ENCODE results near the gene MRPS18C.
"Not testable (repeated sequence)": the region's sequence is repeated elsewhere in the genome, so short reads cannot be mapped to it uniquely, and the experiment has no call there.

Gene MRPS18C

DNA sequence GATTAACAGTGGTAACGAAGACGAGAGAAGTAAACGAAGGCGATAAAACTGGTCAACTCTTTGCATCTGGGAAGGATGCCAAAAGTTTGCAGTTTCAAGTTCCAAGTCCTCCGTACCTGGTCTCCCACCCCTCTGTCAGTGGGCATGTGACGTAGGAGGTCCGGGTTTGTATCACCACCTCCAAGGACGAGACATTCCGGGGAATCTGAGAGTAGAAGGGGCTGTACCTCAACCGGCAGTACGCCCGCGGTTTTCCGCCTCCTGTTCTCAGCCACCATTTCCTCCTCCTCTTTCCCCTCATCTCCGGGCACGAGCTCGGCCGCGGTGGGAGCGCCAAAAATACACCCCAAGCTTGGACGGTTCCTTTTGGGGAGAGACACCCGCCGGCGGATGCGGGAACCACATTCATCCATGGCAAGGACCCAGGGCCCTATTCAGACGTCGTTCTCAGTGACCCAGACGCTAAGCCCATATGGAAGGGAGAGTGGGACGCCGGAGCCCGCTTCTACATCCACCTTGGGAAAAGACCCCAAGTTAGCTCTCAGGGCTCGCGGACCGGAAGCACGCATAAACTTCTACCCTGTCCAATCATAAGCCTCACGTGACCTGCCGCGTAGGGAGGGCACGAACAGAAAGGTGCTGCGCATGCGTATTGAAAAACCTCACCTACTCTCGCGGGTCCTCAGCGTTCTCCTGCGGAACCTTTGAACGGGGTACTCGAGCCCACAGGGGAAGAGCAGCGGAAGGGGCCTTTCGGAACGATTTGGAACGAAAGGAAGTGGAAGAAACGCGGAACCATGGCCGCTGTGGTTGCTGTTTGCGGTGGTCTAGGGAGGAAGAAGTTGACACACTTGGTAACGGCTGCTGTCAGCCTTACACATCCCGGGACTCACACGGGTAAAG lies at the start of gene MRPS18C, which contains the start of gene HELQ:
Gene MRPS18C, plus strand, starts transcription at position 778 of the 903 bp plus-strand sequence. Its CDS starts 20 bp downstream, at position 798.
Gene HELQ, minus strand, starts transcription at position 543 of the 903 bp plus-strand sequence. Its CDS starts 130 bp downstream, at position 413.
- peak; percentile 96 for DNase-seq

DNA sequence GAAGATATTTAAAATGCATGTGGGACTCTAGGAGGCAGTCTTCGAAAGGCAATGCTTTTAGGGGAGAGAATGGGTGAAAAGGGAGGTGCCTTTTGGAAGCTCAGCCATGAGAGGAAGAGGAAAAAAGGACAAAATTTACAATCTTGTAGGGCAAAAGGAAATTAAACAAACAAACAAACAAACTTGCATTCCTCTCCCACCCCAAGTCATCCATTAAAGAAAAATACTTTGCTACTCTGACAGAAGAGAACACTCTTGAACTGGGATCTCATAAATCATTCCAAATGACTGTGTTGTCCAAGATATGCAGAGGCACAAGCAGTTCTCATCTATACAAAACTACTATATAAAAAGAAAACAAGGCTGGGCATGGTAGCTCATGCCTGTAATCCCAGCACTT lies 47.0 kb upstream of the MRPS18C start:
- DNase-seq, result no peak

DNA sequence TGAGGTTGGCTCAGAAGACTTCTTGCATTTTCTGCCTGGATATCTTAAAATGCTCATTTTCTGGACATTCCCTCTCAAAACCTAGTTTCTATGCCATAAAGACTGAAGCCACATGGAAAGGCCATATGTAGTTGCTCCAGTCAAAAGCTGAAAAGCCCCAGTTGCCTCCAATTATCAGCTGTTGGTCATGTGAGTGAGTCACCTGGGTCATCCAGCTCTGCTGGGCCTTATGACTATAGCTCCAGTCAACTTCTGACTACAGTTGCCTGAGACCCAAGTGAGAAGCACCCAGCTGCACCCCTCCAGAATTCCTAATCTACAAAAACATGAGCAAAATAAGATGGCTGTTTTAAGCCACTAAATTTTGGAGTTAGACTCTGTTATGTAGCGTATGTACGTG lies 42.2 kb upstream of the MRPS18C start:
- no peak for DNase-seq

DNA sequence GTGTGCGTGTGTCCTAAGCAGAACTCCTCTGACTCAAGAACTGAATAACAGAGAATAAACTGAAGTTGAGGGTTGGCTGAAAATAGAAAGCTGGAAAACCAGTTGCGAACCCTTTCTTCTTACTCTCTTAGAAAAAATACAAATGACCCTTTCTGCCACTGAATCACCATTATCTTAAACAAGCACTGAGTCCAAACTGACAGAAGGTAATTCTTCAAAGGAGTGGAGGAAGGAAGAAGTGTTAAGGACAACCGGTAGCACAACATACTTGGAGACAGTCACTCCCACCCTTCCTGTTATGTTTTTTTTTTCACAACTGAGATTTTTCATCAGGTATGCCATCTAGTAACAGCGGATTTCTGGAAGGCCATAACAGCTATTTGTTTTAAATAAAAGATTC lies 38.3 kb upstream of the MRPS18C start:
- no peak for DNase-seq

DNA sequence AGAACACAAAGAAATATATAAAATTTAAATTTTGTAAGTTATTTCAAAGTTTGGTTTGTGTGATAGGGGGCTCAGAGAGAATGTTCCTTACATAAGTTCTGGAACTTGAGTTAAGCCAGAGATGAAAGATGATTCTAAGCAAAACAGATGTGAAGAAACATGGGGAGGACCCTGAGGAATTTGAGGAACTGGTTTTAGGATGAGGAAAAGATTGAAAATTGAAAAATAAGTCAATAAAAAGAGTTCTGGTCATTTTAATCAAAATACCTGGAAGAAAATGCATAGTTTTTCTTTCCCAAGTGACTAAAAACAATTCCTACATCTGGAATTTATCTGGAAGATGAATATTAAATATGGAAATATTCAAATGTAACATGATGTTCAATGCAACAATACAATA lies 37.6 kb upstream of the MRPS18C start:
- no peak for DNase-seq

DNA sequence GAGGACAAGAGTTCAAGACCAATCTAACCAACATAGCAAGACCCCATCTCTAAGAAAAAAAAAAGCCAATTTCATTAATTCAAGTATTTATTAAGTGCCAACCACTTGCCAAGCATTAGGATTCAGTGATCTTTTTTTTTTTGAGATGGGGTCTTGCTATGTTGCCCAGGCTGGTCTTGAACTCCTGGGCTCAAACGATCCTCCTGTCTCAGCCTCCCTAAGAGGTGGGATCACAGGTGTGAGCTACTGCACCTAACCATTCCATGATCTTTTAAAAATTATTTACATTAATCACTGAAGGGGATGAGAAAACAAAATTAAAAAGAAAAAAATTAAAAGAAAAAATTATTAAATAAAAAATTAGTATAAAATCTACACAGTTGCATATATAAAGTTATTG lies 24.7 kb upstream of the MRPS18C start:
- no peak for DNase-seq

DNA sequence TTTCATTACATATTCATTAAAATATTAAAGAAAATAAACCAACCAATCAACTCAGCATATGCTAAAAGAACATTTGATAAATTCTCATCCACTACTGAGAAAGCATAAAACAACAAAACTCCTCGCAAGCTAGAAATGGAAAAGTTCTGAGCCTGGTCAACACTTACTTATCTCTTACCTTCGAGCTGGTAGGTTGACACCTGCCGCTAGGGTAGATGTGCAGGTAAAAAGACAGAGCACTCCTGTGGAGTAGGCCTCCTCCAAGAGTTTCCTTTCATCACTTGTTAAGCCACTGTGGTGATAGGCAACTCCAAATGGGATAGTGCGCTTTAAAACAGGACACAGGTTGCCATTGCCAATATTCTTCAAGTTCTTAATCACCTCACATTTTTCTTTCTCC lies 19.2 kb upstream of the MRPS18C start:
- no peak for DNase-seq

DNA sequence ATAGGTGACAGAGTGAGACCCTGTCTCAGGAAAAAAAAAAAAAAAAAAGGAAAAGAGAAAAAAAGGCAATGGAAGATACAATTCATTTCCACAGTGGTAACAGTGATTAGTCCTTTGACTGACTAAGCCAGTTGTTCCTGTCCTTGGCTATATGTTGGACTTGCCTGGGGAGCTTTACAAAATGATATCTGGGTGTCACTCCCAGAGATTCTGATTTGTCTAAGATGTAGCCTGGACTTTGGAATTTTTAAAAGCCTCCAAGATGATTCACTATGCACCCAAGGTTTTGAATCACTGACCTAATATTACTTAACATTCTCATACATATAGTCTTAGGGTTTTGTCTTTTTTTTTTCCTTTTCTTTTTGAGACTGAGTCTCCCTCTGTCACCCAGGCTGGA lies 17.1 kb upstream of the MRPS18C start:
- no peak for DNase-seq

DNA sequence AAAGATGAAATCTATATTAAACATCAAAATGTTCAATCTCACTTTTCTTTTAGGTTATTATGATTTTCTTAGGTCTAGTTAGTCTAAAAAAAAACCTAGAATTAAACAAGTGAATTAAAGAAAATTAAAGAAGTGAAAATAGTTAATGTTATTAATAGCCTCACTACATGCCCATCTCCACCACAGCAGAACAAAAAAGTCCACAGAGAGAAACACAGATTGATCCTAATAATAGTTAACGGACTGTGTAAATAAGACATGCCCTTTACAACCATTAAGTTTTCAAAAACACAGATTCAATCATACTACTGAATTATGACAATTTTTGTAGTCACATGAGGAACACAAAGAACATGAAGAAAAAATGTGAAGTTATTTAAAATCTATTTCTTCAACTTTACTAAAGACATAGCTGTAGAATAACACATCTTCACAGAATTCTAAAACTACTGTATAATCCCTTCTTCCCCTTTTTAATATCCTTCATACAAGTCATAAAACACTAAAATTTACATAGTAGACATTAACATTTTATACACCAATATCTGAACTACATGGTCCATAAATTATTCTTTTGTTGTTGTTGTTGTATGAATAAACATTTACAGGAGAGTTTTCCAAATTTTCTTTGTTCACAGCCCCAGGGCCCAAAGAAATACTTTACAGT lies 15.6 kb upstream of the MRPS18C start:
- DNase-seq, result no peak

DNA sequence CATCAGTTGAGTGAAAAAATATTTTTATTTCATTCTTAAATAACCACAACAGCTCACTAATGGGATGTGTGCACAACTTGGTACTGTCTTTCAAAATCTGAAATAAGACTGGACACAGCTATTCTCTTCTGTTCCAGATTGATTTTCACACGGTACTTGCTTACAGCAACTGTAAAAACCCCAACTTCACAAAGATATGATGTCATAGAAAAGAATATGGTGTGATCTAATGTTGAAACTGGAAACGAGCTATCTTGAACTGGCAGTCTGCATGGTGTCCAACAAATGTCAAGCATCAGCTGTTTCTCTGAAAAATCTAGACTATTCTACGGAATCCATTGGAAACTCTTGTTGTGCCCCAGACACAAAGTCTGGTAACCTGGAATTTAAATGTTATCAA lies 15.0 kb upstream of the MRPS18C start:
- DNase-seq, result no peak

DNA sequence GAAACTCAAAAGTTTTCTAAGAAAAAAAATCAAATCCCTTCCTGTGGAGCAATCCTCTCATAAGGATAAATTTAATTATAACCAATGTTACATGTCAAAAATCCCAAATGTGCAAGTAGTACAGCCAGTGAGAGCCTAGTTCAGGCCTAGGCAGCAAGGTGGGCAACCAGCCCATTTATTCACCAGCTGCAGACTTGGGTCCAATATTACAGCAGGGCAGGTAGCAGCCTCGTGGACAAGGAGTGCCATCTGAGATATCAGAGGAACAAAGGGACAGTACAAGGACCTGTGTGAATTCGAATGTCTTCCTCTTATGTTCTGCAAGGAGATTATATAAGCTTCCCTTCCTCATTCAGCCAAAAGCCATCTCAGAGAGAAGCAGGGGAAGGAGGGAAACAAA lies 6.8 kb upstream of the MRPS18C start:
- no peak for DNase-seq

DNA sequence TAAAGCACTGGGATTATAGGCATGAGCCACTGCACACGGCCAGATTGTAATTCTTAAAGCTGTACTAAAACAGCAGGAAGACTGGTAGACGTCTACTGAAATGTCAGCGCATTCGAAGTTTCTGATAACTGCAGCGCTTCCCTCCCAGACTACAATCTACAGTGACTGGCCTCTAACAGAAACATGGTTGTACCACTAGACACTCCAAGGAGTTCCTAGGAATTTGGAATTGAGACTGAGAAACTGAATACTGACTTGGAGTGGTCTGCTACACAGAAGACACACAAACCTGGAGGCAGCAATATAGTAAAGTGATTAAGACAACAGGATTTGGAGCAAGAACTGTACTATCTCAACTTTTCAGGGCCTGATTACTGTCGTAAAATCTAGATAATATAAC lies 1.2 kb upstream of the MRPS18C start:
- DNase-seq, result no peak

DNA sequence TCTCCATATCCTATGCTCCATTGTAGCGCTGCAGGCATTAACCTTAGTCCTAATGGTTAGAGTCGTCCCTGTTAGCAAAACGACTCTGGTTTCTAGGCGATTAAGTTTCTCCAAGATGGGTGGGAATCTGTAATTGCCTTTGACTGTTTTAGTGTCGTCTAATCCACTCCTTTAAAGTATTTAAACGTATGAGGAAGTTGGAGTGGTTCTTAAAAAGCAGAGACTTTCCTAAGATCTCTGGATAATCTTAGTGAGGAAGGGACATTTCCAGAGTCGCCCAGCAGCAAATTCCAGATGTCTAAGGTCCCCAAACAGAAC lies 285 bp downstream of the MRPS18C start:
- no peak for DNase-seq

DNA sequence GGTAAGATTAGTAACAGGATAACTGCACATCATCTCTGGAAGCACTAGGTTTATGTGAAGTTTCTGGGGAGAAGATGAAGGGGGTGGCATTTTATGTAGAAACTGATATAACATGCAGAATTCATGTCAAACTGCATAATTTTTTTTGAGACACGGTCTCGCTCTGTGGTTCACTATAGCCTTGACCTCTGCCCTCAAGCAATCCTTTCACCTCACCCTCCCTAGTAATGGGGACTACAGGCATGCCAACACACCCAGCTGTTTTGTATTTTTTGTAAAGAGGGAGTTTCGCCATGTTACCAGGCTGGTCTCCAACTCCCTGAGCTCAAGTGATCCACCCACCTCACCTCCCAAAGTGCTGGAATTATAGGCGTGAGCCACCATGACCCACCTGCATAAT lies 17.6 kb downstream of the MRPS18C start:
- DNase-seq, result no peak

DNA sequence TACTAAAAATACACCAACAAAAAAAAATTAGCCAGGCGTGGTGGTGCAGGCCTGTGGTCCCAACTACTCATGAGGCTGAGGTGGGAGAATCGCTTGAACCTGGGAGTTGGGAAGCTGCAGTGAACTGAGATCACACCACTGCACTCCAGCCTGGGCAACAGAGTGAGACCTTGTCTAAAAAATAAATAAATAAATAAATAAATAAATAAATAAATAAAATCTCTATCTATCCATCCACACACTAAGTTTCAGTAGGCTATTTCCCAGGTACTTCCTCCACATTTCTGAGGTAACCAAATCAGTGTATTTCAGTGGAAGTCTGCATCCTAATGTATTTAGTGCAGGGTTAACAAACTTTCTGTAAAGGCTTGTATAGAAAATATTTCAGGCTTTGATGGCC lies 18.1 kb downstream of the MRPS18C start:
- no peak for DNase-seq

DNA sequence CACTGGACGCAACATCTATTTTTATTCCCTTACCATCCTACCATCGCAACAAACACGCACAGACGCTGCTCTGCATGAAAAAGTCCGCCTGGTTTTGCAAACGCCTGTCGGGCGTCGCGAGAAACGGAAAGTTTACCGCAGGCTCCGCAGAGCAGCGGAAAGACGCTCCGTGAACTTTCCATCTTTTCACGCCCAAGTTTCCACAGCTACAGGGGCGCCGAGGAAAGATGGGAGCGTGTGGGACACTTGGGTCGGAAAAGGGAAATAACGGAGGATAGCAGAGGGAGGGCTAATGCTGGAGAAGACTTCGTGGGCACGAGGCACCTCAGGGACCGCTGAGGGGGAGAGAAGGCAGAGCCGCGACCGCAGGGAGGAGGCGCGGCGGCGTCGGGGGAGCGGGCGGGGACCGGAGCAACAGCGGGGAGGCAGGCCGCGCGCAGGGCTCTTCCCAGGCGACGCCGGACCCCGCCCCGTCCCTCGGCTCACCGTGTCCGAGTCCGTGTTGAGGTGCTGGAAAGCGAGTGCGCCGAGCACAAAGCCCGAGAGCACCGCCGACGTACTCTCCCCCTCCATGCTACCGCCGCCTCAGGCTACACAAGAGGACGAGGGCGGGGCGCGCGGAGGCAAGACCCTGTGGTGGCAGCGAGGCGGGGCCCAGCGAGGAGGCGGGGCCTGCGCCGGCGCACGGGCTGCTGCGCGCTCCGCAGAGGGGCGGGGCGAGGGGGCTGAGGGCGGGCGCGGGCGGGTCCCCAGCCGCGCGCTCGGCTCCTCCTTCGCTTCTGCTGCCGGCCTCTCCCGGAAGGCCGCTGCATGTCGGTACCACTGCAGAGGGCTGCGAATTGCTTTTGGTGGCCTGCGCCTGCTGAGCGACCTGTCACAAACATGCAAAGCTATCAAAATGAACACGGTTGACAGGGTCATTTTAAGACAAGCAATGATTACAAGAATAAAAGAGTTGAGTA lies 28.9 kb downstream of the MRPS18C start, which contains the start of gene ABRAXAS1:
Gene ABRAXAS1, minus strand, starts transcription at position 601 of the 962 bp plus-strand sequence. Its CDS starts 28 bp downstream, at position 573.
- peak; percentile 92 for DNase-seq

DNA sequence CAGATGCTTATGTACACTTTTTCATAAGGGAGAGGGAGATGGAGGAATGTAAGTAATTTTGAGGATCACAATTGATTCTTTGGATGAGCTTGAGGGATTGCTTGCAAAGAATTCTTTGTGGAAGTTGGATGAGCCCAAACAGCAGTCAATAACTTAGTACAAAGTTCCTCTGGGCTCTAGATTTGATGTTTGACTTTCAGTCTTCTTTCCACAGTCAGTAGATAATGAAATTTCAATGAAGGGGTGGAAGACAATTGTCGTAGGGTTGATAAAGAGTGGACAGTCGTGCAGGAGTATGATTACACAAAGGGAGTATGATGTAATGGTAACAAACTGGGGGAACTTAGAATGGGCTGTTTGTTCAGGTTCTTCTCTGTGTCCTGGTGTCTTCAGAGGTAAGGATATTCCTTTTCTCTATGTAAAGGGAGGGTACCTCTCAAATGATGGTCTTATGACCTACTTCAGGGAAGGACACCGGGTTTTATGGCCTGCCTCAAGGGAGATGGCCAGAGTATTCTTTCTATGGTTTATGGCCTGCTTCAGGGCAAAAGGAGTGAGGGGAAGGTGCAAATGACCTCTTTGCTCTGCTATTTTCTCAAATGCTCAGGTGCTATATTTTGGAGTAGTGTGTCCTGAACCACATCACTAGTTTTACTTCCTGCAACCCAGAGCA lies 30.7 kb downstream of the MRPS18C start:
- DNase-seq, result no peak

DNA sequence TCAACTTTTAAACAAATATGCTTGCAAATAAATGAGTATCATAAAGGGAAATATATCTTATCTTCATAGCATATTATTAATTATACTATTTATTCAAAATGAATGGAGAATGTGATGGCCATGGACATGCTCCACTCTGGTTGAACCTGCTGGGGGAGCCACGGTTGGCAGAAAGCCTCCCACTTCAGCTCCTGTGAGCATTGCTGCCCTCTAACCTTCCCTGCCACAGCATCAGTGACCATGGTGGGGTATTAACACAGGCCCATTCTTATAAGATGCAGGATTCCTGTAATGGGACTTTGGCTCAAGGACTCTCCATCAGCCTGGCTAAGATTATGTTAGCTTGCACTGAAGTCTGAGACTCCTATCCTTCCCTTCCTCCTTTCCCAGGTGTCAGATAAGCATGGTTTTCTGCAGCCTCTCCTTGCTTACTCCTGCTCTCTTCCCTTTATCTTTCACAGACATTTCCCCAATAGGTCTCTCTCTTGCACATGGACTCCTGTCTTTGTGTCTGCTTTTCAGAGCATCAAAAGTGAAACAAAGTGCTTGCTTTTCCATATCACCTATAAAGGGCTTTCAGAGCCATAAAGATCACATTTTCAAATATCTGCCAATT lies 34.0 kb downstream of the MRPS18C start:
- no peak for DNase-seq

DNA sequence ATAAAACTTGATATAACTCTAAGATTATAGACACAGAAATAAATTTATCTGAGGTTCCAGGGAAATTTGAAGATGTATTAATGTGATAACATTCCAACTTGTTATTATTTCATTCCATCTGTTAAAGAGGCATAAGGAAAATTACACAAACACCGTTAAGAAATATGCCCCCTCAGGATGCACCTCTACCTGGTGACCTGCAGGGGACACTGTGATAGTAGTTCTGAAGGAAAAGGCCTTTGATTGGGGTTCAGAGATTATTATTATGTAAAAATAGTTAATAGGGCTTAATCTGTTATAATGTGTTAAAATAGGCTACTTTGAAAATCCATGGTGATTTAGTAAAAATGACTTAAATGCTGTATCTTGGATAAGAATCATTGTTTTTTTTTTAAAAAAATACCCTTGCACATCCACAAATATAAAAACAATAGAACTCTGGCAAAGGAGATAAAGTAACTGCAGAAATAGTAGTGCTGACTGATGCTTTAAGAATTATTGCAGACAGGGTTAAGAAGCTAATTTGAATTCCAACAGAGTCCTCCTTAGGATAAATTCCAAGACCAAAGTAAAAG lies 35.1 kb downstream of the MRPS18C start:
- DNase-seq, result no peak

DNA sequence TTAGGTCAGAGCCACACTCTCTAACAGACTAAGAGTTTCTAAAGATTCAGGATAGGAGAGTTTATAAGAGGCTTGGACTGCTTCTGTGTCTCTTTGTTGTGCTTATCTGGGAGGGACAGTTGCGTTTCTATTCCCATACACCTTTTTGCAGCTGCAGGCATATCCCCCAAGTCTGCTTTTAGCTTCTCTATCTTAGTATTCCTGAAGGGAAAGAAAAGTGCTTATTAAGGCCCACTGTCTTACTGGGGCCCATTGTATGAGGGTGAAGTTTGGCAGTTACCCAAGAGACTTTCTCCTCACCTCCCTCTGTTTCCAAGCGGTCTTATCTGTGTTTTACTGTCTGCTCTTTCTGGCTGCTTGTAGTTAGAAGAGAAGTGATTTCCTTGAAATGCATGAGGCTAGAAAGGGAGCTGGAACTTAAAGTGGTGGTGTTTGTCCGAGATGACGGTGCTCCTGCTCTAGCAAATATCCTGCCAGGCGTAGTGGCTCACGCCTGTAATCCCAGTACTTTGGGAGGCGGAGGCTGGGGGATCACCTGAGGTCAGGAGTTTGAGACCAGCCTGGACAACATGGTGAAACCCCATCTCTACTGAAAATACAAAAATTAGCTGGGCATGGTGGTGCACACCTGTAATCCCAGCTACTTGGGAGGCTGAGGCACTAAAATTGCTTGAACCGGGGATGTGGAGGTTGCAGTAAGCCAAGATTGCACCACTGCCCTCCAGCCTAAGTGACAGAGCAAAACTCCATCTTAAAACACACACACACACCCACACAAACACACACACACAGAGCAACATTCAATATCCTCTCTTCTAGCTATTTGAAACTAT lies 40.4 kb downstream of the MRPS18C start:
- DNase-seq, result not testable (repeated sequence)

DNA sequence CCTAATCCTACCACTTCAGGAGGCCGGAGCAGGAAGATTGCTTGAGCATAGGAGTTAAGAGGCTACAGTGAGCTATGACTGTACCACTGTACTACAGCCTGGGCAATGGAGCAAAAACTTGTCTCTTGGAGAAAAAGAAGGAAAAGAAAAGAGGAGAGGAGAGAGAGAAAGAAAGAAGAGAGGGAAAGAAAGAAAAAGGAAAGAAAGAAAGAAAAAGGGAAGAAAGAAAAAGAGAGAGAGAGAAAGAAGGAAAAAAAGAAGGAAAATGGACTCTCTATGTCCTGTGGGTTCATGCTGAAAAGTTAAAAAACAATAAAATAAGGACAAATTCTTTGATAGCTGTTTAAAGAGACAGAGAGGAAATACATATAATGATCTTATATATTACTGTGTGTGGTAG lies 42.3 kb downstream of the MRPS18C start:
- DNase-seq, result no peak
